Measurements from ENCODE around the gene CDC14A.

The CDC14A gene

DNA sequence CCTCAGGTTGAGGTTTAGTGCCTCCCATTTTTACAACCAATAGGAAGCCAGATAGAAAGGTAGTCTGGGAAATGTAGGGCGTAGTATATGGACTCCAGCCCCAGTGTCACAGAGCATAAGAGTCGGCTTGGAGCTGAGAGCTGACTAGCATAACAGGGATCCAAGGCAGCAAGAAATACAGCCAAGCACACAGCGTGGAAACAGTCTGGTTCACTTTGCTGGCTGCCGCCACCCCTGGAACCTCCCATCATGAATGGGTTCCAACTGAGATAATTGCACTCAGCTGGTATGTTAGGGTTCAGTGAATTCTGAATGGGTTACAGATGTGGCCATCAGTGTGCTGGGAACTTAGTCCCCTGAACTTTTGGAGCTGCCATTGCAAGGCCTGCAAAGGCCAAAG is 108.9 kb downstream of the CDC14A start:
- intact Hi-C loops (cut with DNase I; ENCODE audit: low total_unique reads): loop anchor here (10.0 kb wide), 1 partner anchor 656 kb away; no protein-coding TSS in a partner anchor
- DNase-seq: no peak

DNA sequence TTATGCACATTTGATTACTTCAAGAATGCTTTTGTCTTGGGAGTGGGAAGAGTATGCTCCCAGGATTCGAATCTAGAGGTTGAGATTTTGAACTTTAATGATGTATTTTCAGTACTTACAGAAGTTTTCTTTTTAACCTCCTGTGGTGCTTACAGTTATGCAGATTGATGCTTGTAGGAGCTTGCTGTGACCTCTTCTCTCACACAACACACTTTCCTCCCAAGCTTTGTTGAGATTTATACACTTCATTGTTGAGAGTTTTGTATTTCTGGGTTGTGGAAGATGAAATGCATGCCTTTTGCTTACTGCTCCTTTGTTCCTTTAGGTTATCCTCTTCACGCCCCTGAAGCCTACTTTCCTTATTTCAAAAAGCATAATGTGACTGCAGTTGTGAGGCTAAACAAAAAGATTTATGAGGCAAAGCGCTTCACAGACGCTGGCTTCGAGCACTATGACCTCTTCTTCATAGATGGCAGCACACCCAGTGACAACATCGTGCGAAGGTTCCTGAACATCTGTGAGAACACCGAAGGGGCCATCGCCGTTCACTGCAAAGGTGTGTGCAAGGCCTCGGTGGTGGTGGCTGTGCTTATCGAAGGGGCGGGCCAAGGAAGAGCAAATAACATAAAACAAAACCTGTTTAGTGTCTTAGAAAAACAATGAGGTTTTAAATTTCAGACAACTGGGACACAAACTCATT is 110.2 kb downstream of the CDC14A start:
- Histone ChIP-seq H3K27me3 (no peaks in the 10 kb centered on the region), H3K4me1 (peaks cover 0 to 5% (median 2%) of the 10 kb centered on the region in 4 donors), H3K4me3 (no peak overlapping the region), H3K36me3 (peaks cover 0 to 8% (median 0%) of the 10 kb centered on the region in 3 donors), H3K9me3 (no peaks in the 10 kb centered on the region), H3K27ac (no peak overlapping the region)
- TF ChIP-seq, protein P1, sequence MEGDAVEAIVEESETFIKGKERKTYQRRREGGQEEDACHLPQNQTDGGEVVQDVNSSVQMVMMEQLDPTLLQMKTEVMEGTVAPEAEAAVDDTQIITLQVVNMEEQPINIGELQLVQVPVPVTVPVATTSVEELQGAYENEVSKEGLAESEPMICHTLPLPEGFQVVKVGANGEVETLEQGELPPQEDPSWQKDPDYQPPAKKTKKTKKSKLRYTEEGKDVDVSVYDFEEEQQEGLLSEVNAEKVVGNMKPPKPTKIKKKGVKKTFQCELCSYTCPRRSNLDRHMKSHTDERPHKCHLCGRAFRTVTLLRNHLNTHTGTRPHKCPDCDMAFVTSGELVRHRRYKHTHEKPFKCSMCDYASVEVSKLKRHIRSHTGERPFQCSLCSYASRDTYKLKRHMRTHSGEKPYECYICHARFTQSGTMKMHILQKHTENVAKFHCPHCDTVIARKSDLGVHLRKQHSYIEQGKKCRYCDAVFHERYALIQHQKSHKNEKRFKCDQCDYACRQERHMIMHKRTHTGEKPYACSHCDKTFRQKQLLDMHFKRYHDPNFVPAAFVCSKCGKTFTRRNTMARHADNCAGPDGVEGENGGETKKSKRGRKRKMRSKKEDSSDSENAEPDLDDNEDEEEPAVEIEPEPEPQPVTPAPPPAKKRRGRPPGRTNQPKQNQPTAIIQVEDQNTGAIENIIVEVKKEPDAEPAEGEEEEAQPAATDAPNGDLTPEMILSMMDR (IDR thresholded peaks at IDR 0.05): no peak
- intact Hi-C loops (cut with DNase I; ENCODE audit: low total_unique reads): loop anchor here (10.0 kb wide), 1 partner anchor 658 kb away; no protein-coding TSS in a partner anchor
- no peak for DNase-seq

More for the DNA sequence above, 108.9 kb downstream of the CDC14A start:
- Histone ChIP-seq H3K4me3 (no peak overlapping the region), H3K27me3 (no peaks in the 10 kb centered on the region), H3K4me1 (peaks cover 0 to 5% (median 2%) of the 10 kb centered on the region in 4 donors), H3K9me3 (no peaks in the 10 kb centered on the region), H3K36me3 (peaks cover 0 to 8% (median 0%) of the 10 kb centered on the region in 3 donors), H3K27ac (no peak overlapping the region)
- TF ChIP-seq, protein P1 (IDR thresholded peaks at IDR 0.05): no peak

DNA sequence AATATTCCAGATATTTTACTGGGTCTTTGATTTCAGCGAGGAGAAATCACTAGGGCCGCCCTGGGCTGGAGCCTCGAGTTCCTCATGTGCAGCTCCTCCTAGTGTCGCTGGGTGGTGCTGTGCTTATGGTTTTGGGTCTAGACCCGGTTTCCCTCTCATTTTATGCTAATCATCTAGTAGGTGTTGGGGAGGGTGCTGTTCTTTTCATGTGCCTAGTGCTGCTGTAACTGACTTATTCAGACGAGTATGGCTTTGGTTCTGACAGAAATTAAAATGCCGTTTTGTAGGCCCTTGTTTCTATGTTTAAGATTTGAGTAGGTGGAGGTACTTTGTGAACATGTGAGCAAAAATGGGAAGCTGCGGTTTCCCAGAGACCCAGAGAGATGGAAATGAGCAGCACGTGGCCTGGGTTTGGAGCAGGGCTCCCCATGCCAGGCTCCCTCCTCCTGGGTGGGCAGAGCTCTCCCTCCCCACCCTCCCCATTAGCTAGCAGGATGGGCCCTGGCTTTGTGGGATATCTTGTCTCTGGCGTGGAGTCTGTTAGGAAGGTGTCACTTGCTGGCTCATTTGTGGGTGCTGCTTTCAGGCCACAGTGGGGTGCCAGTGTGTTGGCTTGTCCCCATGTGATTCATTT is 111.6 kb downstream of the CDC14A start:
- no peaks in the 10 kb centered on the region for H3K27me3 ChIP-seq
- intact Hi-C loops (cut with DNase I; ENCODE audit: low total_unique reads): loop anchor here (10.0 kb wide), 1 partner anchor 659 kb away; no protein-coding TSS in a partner anchor
- peaks cover 0 to 5% (median 2%) of the 10 kb centered on the region in 4 donors for H3K4me1 ChIP-seq
- TF ChIP-seq, protein P1 (IDR thresholded peaks at IDR 0.05): peak; percentile 58 to 71
- H3K36me3 ChIP-seq: peaks cover 0 to 8% (median 0%) of the 10 kb centered on the region in 3 donors
- peak in 1 of 2 donors; percentile 46 for DNase-seq
- no peak overlapping the region for H3K27ac ChIP-seq
- no peaks in the 10 kb centered on the region for H3K9me3 ChIP-seq
- H3K4me3 ChIP-seq: no peak overlapping the region

DNA sequence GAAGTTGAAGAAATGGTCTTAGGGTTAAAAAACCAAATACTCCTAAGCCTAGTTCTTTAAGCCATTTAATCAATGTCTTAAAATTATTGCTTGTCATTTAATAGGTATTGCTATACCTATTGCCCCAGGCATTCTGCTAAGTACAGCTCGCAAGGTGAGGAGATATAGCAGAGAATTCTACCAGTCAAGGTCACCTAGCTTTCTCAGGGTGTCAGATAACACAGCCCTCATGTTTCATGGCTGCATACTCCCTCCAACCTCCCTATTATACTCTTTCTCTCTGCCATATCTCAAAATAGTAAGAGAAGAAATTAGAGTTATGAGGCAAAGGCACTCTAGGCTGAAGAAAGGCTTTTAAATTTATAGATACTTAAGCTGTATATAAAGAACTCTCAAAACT is 117.3 kb downstream of the CDC14A start:
- intact Hi-C loops (cut with DNase I; ENCODE audit: low total_unique reads): loop anchor here (10.0 kb wide), 1 partner anchor 665 kb away; no protein-coding TSS in a partner anchor
- Histone ChIP-seq H3K4me1 (no peaks in the 10 kb centered on the region), H3K27me3 (no peaks in the 10 kb centered on the region), H3K27ac (no peak overlapping the region), H3K4me3 (no peak overlapping the region), H3K36me3 (no peaks in the 10 kb centered on the region), H3K9me3 (no peaks in the 10 kb centered on the region)
- DNase-seq: no peak
- TF ChIP-seq, protein P1 (IDR thresholded peaks at IDR 0.05): no peak

DNA sequence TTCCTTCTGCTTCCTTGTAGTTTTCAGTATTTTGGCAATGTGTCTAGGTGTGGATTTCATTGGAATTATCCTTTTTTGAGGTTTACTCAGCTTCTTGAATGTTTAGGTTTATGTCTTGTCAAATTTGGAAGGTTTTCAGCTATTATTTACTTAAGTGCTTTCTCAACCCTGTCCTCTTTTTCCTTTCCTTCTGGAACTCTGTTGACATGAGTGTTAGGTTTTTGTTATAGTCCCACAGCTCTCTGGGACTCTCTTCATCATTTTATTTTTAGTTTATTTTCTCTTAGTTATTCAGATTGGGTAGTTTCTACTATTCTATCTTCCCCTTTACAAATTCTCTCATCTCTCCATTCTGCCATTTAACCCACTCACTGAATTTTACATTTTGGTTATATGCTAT is 122.5 kb downstream of the CDC14A start:
- DNase-seq: no peak
- intact Hi-C loops (cut with DNase I; ENCODE audit: low total_unique reads): no loop called here
- Histone ChIP-seq H3K4me3 (no peak overlapping the region), H3K27me3 (no peaks in the 10 kb centered on the region), H3K36me3 (no peaks in the 10 kb centered on the region), H3K27ac (no peak overlapping the region), H3K4me1 (no peaks in the 10 kb centered on the region), H3K9me3 (no peaks in the 10 kb centered on the region)
- TF ChIP-seq, protein P1 (IDR thresholded peaks at IDR 0.05): no peak

Data from tibial artery (tissue), 4 donors.